Left colon (tissue), 2 donors: ENCODE data around the gene CLDN2. TPM values are rescaled to one million over a fixed set of nuclear protein-coding genes. Genes with fewer than 3 reads are reported as not detected.
"Not testable (repeated sequence)": the region's sequence is repeated elsewhere in the genome, so short reads cannot be mapped to it uniquely, and the experiment has no call there.

Experiments used
- ATAC-seq: fragments of 200-7000 bp; cut with Tn5 transposase; one replicate; pipeline ENCODE4 v1.9.1; 2020; ENCODE audit warnings: mild to moderate bottlenecking, moderate library complexity
- DNase-seq, 2 donors: peaks; one replicate each; pipeline ENCODE4 v3.0.0-alpha.2; 2020
- intact Hi-C, 2 donors: fragments of 100-400 bp; cut with DNase I in 1 of 2; cut with micrococcal nuclease in 1 of 2; formaldehyde crosslinking; loops; one replicate each; pipeline versions ENCODE4 v1.11.2 to v1.14.0; 2022; cut with DNase I, micrococcal nuclease
- long read RNA-seq: library from polyadenylated mRNA; unstranded; transcript quantifications from one replicate; pipeline ENCODE4 v2.0.0, GENCODE V29; 2021
- total RNA-seq, 2 donors: library from RNA; stranded (reverse); fragmentation: NEBNext Ultra II Directional; extraction: Animal tissue kit (Norgen Biotek cat#: 25700); gene quantifications; one replicate each; pipeline ENCODE4 v1.2.1, GENCODE V29; 2021
- donor health status: DM: no; HTN: no; CAD: no.
- donor health status: DM: yes; HTN: yes; CAD: no.

CLDN2 gene
- under 1 TPM; 0.20 to 0.27 TPM for total RNA-seq
- long read RNA-seq, result 0 reads

- intact Hi-C loops, result no loop called here
- ATAC-seq, result no peak
- no peak for DNase-seq
These were observed at the start of gene CLDN2 for GRCh38 chrX:106919932-106920452. Gene CLDN2 (plus strand): TSS chrX:106920402. CDS start chrX:106928229, 7,827 bp downstream.

- intact Hi-C loops, ATAC-seq, DNase-seq: not testable (repeated sequence)
These were observed 47.4 kb upstream of the CLDN2 start for GRCh38 chrX:106872796-106873195.

- DNase-seq, result no peak
- intact Hi-C loops, result no loop called here
- ATAC-seq, result no peak
These were observed 46.1 kb upstream of the CLDN2 start for GRCh38 chrX:106874075-106874474.

- DNase-seq, result no peak
- intact Hi-C loops, result no loop called here
- ATAC-seq, result no peak
These were observed 45.1 kb upstream of the CLDN2 start for GRCh38 chrX:106875151-106875550.

- DNase-seq (no peak), ATAC-seq (peak; percentile 75)
- intact Hi-C loops, result no loop called here
These were observed 30.7 kb upstream of the CLDN2 start for GRCh38 chrX:106889468-106889867.

- intact Hi-C loops, result loop anchor here in 1 of 2 donors (5.0 kb wide), 1 partner anchor 60 kb away; no protein-coding TSS in a partner anchor
These were observed 28.3 kb upstream of the CLDN2 start for GRCh38 chrX:106891762-106892460.

GRCh38 chrX:106894392-106894909 lies 25.8 kb upstream of the CLDN2 start:
- DNase-seq, result peak; percentile 45 to 47
- intact Hi-C loops, result loop anchor here in 1 of 2 donors (5.0 kb wide), 1 partner anchor 58 kb away; no protein-coding TSS in a partner anchor
- peak; percentile 77 for ATAC-seq

More at GRCh38 chrX:106891762-106892460, 28.3 kb upstream of the CLDN2 start:
- ATAC-seq (peak; percentile 39), DNase-seq (no peak)

- intact Hi-C loops, result loop anchor here in 1 of 2 donors (5.0 kb wide), 1 partner anchor 57 kb away; no protein-coding TSS in a partner anchor
- no peak for ATAC-seq
- no peak for DNase-seq
These were observed 25.2 kb upstream of the CLDN2 start for GRCh38 chrX:106894978-106895452.

GRCh38 chrX:106897259-106897658 lies 22.9 kb upstream of the CLDN2 start:
- intact Hi-C loops, result no loop called here
- ATAC-seq (no peak), DNase-seq (no peak)

GRCh38 chrX:106898462-106898861 lies 21.7 kb upstream of the CLDN2 start:
- no peak for DNase-seq
- peak; percentile 79 for ATAC-seq
- intact Hi-C loops, result no loop called here

- DNase-seq (no peak), ATAC-seq (no peak)
- intact Hi-C loops, result no loop called here
These were observed 20.9 kb upstream of the CLDN2 start for GRCh38 chrX:106899276-106899675.

GRCh38 chrX:106899841-106900240 lies 20.4 kb upstream of the CLDN2 start:
- ATAC-seq (no peak), DNase-seq (no peak)
- intact Hi-C loops, result no loop called here

GRCh38 chrX:106901341-106901740 lies 18.9 kb upstream of the CLDN2 start:
- DNase-seq (no peak), ATAC-seq (peak; percentile 50)
- intact Hi-C loops, result no loop called here

GRCh38 chrX:106901781-106902219 lies 18.4 kb upstream of the CLDN2 start:
- intact Hi-C loops, result no loop called here
- DNase-seq, result no peak
- no peak for ATAC-seq

GRCh38 chrX:106902684-106903083 lies 17.5 kb upstream of the CLDN2 start:
- ATAC-seq (no peak), DNase-seq (no peak)
- intact Hi-C loops, result no loop called here

GRCh38 chrX:106903291-106903824 lies 16.8 kb upstream of the CLDN2 start, which contains the start of gene RIPPLY1:
Gene RIPPLY1 (minus strand): TSS chrX:106903341. CDS start chrX:106903287, 54 bp downstream.
- DNase-seq (no peak), ATAC-seq (no peak)
- intact Hi-C loops, result no loop called here

- intact Hi-C loops, result no loop called here
- ATAC-seq (no peak), DNase-seq (no peak)
These were observed 16.2 kb upstream of the CLDN2 start for GRCh38 chrX:106903856-106904528.

- peak; percentile 67 for ATAC-seq
- intact Hi-C loops, result no loop called here
- peak in 1 of 2 donors; percentile 10 for DNase-seq
These were observed 15.0 kb upstream of the CLDN2 start for GRCh38 chrX:106905064-106905708.

- peak in 1 of 2 donors; percentile 31 for DNase-seq
- ATAC-seq, result peak; percentile 83
- intact Hi-C loops, result no loop called here
These were observed 13.8 kb upstream of the CLDN2 start for GRCh38 chrX:106906361-106906760.
